CD1c-positive myeloid dendritic cell (primary cell): ENCODE data around the gene ATRNL1.

Experiments used
- DNase-seq: peaks from one replicate; pipeline ENCODE4 v3.0.0-alpha.2; 2016; ENCODE audit errors: extremely low spot score

Gene ATRNL1

GRCh38 chr10:115093286-115093775, at the start of gene ATRNL1:
TSS of gene ATRNL1 (plus strand) at chr10:115093365. CDS start at chr10:115093751, 386 bp downstream.
- DNase-seq, result no peak

GRCh38 chr10:115043719-115044118, 49.4 kb upstream of the ATRNL1 start:
- DNase-seq, result no peak

DNA sequence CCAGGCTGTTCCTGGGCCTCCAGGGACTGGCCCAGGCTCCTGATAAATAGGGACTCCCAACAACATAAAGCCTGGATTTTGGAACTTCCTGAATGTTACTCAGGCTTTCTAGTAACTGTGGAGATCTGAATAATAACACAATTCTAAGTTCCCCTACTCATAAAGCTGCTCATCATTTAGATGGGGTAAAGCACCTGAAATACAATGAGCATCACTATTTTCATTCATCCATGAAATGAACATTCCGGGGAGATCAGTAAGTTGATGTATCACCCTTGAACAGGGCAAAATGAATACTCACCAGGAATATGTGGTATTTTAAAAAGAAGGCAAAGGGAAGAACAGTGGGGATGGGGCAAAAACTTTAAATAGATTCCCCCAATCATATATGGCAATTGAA, 48.3 kb upstream of the ATRNL1 start:
- no peak for DNase-seq

- DNase-seq, result no peak
These were observed 47.7 kb upstream of the ATRNL1 start for GRCh38 chr10:115045499-115045898.

GRCh38 chr10:115046686-115047236, 46.4 kb upstream of the ATRNL1 start:
- DNase-seq, result no peak

- no peak for DNase-seq
These were observed 45.5 kb upstream of the ATRNL1 start for GRCh38 chr10:115047705-115048104.

GRCh38 chr10:115049318-115049717, 43.8 kb upstream of the ATRNL1 start:
- DNase-seq, result no peak

GRCh38 chr10:115049960-115050359, 43.2 kb upstream of the ATRNL1 start:
- DNase-seq, result no peak

DNA sequence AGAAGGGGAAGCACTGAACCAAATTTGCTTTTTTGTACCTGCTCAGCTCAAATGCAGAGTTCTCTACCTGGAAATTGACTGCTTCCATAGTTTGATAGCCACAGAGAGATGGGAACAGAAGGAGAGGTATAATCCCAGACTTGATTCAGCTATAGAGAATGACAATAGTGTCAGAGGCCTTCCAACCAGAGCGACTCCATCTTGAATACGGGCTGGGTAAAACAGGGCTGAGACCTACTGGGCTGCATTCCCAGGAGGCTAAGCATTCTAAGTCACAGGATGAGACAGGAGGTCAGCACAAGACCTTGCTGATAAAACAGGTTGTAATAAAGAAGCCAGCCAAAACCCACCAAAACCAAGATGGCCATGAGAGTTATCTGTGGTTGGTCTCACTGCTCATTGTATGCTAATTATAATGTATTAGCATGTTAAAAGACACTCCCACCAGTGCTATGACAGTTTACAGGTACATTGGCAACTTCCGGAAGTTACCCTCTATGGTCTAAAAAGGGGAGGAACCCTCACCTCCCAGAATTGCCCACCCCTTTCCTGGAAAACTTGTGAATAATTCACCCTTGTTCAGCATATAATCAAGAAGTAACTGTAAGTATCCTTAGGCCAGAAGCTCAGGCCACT, 42.7 kb upstream of the ATRNL1 start:
- DNase-seq, result no peak

DNA sequence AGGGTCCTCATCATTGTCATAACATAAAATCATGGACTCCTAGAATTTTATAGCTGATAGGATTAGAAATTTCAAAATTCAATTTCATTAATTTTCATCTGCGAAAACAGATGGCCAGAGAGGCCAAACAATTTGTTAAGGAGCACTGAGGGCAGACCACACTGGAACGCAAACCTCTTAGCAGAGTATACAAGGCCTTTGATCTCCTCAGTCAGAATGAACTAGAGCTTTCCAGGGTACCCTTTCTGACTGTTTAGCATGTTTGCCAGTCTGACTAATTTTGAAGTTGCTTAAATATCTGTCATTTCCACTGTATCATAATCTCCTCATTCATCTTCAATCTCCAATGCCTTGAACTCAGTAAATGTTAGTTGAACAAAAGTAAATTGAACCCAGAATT, 41.9 kb upstream of the ATRNL1 start:
- no peak for DNase-seq

GRCh38 chr10:115052226-115052625, 40.9 kb upstream of the ATRNL1 start:
- DNase-seq, result no peak

- DNase-seq, result no peak
These were observed 40.4 kb upstream of the ATRNL1 start for GRCh38 chr10:115052728-115053127.

DNA sequence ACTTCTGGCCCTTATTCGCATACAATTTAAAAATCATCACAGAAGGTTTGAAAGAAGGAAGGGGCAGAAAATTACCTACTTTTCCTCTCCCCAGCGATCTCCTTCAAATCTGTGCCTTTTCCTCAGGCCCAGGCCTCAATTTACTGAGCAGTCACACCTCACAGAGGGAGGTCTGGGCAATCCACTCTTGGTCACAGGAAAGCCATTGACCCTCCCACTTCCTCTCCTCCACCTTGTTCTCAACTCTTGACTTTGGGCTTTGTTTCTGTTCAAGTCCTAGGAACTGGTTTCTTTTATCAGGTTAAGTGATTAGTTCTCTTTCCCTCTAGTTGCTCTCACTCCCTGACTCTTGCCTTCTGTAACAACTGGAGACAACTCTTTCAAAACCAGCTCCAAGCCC, 37.0 kb upstream of the ATRNL1 start:
- DNase-seq, result no peak

DNA sequence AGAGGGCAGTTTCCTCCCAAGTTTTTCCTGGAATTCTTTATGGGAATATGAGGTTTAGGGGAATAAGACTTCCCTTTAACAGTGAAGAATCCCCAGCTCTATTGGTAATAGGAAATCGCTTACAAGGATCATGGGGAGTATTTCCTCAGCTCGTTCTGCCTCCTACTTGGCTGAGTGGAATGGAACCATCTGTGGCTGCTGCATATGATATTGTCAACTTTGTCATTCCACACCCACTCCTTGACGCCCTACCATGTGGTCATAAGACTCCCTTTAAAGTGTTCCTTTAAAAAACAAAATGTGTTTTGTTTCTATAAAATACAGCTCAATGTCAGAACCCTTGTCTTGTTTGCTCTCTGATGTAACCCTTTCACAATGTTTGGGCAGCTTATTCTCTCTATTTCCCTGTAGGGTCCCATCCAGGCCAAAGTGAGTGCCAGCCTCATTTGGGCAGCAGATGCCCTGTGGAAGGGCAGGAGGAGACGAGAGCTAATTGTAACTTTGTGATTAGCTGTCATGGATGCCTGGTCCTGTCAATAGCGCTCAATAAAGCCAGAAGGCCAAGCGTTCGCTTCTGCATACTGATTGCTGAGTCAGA, 33.8 kb upstream of the ATRNL1 start:
- no peak for DNase-seq

DNA sequence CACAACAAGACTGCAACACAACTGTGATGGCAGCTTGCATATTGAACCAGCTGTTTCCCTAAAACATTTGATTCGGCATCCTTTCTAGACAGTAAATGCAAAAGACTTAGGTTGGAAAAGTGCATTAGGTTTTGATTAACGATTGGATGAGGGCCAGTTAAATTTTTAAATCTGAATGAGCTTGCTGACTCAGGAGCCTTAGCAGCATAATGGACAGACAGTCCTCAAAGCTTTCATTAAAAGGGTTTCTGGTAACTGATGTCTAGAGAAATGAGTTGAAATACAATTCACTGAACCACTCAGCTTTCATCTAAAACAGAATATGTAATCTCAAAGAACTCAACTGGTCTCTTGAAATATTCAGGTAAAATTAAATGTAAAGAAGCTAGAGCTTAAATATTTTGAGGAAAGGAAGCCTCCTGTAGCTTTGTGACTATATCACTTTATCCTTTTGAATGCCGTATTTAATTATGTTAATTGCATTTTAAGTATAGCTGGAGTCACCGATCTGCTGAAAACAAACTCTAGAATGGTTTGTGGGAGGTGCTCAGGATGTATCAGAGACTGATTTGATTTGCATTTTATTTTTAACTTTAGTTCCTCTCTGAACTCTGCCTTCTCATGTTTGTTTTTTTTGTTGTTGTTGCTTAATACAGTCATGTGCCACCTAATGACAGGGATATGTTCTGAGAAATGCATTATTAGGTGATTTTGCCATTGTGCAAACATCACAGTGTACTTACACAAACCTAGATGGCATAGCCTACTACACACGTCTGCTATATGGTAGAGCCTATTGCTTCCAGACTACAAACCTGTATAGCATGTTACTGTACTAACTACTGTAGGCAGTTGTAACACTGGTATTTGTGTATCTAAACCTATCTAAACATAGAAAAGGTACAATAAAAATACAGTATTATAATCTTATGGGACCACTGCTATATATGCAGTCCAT, 29.2 kb upstream of the ATRNL1 start:
- DNase-seq, result no peak

DNA sequence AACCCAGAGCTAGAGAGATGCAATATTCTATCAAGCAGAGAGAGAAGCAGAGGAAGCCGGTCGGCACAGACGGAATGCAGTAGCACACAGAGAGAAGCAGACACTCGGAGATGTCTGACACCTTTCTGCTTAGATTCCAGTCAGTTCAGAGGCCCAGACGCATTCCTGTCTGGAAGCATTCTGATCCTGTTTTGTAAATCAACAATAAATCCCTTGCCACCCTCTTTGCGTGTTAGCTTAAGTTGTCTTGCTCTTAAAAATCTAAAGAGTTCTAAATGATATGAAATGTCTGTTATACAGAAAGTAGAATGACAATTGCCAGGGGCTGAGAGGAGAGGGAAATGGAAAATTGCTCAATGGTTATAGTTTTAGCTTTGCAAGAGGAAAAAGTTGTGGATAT, 27.4 kb upstream of the ATRNL1 start:
- no peak for DNase-seq

DNA sequence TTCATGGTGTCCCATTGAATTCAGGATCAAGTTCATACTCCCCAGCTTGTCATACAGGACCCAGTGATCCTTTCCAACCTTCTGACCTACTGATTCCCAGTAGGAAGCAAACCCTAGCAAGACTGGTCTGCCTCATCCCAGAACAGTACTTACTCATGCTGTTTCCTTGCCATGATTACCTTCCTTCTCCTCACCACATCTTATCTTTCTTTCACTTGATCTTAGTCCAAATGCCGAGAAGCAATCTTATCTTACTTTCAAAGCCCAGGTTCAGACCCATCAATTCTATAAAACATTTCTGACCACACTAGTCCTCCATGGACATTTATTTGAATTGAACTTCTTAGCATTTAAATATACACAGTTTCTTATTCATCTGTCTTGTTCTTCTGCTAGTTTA, 26.6 kb upstream of the ATRNL1 start:
- no peak for DNase-seq

- DNase-seq, result no peak
These were observed 19.4 kb upstream of the ATRNL1 start for GRCh38 chr10:115073796-115074195.

DNA sequence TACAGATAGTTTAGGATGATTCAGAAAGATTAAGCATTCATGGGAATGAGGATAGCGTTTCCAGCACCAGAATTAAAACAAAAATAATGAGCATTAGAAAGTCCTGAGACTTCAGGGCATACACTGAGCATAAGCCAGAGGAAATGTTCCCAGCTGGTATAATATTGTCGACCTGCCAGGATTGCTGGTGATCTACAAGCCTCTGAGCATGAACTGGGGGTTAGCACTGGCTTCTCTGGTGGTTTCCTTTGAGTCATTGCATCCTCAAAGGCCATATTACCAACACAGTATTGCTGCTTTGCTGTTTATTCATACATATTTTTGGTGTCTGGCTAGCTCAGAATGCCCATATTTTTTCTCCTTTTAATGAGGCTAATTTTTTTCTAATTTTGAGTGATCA, 10.7 kb upstream of the ATRNL1 start:
- no peak for DNase-seq

DNA sequence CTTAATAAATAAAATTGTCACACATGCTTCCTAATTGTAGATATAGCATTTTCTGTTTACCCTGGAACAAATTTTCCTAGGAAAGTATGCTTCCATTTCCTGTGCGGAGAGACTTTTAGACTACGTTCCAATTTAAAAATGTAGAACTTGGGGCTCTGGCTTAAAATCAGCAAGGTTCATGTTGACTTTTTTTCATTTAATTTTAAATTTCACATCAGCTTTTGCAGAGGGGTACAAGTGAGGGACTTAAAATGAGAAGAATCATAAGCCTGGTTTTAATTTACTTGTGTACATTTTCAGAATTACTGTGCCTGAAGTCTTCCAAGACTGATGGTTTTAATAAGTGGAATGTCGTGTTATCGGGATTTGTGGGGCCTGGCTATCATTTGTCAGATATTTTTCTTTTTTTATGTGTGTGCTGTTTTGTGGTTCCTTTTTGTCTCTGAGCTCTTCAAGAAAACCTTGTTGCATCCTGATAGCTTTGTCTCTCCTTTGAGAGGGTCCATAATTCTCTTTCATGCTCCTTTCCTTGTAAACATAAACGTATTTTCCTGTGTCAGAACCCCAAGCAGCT, 8.8 kb upstream of the ATRNL1 start:
- no peak for DNase-seq

- no peak for DNase-seq
These were observed 2.0 kb upstream of the ATRNL1 start for GRCh38 chr10:115091161-115091560.

DNA sequence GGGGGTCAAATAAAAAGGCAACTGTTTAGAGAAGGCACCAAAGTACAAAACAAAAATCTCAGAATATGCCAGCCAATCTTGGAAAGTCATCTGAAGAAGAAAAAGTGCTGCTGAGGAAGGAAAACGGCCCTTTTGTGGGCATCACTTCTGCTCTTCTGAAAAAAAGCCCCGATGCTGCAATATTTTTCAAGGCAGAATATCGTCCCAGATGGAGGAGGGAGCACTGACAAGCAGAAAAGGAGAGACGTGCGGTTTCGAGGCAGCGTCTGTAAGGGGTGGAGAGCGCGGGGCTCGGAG, 959 bp upstream of the ATRNL1 start:
- no peak for DNase-seq
